HG02852 (cell line): Measurements from ENCODE around the gene PYCARD.
A peak's percentile ranks its signal among the peaks of the same experiment; 100 is the strongest.
"Not testable (repeated sequence)": the region's sequence is repeated elsewhere in the genome, so short reads cannot be mapped to it uniquely, and the experiment has no call there.

Experiments used
- ATAC-seq: cut with Tn5 transposase; IDR thresholded peaks from one replicate; pipeline ENCODE4 v1.9.1; 2021; ENCODE audit warnings: mild to moderate bottlenecking, moderate library complexity; ENCODE audit not compliant: unreplicated experiment

PYCARD gene

GRCh38 chr16:31191697-31192428 lies 10.7 kb downstream of the PYCARD start:
- no peak for ATAC-seq

GRCh38 chr16:31190818-31191444 lies 11.6 kb downstream of the PYCARD start:
- no peak for ATAC-seq

GRCh38 chr16:31190061-31190460 lies 12.5 kb downstream of the PYCARD start:
- no peak for ATAC-seq

GRCh38 chr16:31189412-31189778 lies 13.2 kb downstream of the PYCARD start:
- ATAC-seq, result no peak

- no peak for ATAC-seq
Measured at GRCh38 chr16:31188450-31189411, 13.8 kb downstream of the PYCARD start.

GRCh38 chr16:31187808-31188189 lies 14.8 kb downstream of the PYCARD start:
- ATAC-seq, result no peak

GRCh38 chr16:31186930-31187807 lies 15.4 kb downstream of the PYCARD start:
- ATAC-seq, result no peak

- ATAC-seq, result no peak
Measured at GRCh38 chr16:31186176-31186575, 16.4 kb downstream of the PYCARD start.

GRCh38 chr16:31185339-31185738 lies 17.2 kb downstream of the PYCARD start:
- ATAC-seq, result no peak

GRCh38 chr16:31184888-31185287 lies 17.7 kb downstream of the PYCARD start:
- no peak for ATAC-seq

- no peak for ATAC-seq
Measured at GRCh38 chr16:31183432-31184428, 18.8 kb downstream of the PYCARD start.

- no peak for ATAC-seq
Measured at GRCh38 chr16:31182391-31182790, 20.2 kb downstream of the PYCARD start.

- no peak for ATAC-seq
Measured at GRCh38 chr16:31181102-31181830, 21.3 kb downstream of the PYCARD start.

- ATAC-seq, result peak; percentile 57
Measured at GRCh38 chr16:31179747-31180459, 22.7 kb downstream of the PYCARD start, which contains the start of gene FUS. Gene FUS (plus strand): TSS chr16:31180139. CDS start chr16:31180215, 76 bp downstream.

- ATAC-seq, result no peak
Measured at GRCh38 chr16:31179219-31179746, 23.3 kb downstream of the PYCARD start.

- no peak for ATAC-seq
Measured at GRCh38 chr16:31177136-31177535, 25.4 kb downstream of the PYCARD start.

GRCh38 chr16:31170048-31170447 lies 32.5 kb downstream of the PYCARD start:
- not testable (repeated sequence) for ATAC-seq

- no peak for ATAC-seq
Measured at GRCh38 chr16:31168848-31169247, 33.7 kb downstream of the PYCARD start.
